ENCODE data around the gene CD28. TPM values are rescaled to one million over a fixed set of nuclear protein-coding genes. Genes with fewer than 3 reads are reported as not detected.
A peak's percentile ranks its signal among the peaks of the same experiment; 100 is the strongest.

CD28 gene
- total RNA-seq, 2 donors from 2014 or later: 2.5 to 2.9 TPM

GRCh38 chr2:203732953-203733510 is 26.6 kb downstream of the CD28 start:
- DNase-seq (no peak), ATAC-seq (no peak)
- intact Hi-C loops (cut with DNase I): no loop called here

- intact Hi-C loops (cut with DNase I): no loop called here
- no peak for DNase-seq
- no peak for ATAC-seq
These were observed 27.2 kb downstream of the CD28 start for GRCh38 chr2:203733684-203734083.

- no peak for DNase-seq
- ATAC-seq: no peak
- intact Hi-C loops (cut with DNase I): no loop called here
These were observed 28.0 kb downstream of the CD28 start for GRCh38 chr2:203734276-203734983.

- ATAC-seq (no peak), DNase-seq (no peak)
- intact Hi-C loops (cut with DNase I): no loop called here
These were observed 30.9 kb downstream of the CD28 start for GRCh38 chr2:203737360-203737759.

DNA sequence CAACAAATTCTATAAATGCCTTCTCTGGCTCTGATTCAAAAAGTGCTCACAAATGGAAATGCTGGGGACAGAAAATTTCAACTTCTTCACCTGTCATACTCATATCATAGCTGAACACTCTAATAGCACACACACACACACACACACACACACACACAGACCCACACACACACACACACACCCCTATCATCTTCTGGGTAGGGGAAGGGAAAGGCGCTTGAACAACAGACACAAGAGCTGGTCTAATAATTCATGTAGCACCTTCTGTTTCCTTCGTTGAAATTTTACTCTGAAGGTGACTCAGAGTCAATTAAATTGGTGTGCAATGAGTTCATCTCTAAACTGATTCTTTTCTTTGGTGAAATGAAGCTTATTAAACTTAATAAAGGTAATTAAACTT is 32.9 kb downstream of the CD28 start:
- intact Hi-C loops (cut with DNase I): no loop called here
- no peak for ATAC-seq
- no peak for DNase-seq

DNA sequence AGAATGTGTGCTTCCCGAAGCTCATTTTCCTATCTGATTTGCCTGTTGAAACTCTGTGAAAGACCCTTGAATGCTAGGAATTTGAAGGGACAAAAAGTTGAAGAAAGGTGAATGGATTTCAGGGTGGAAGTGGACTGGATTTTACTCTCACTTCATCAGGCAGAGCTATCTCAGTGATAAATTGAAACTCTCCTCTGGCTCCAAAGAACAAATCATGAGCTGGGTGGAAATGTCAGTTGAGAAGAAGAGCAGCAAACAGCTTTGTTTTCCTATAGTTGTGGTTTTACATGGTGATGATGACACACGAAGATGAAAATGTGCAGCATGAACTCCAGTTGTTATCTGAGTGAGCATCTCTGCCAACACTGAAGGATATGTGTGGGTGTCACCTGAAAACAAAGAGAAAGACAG is 34.4 kb downstream of the CD28 start:
- DNase-seq (no peak), ATAC-seq (peak in 1 of 2 donors; percentile 23)
- intact Hi-C loops (cut with DNase I): no loop called here

DNA sequence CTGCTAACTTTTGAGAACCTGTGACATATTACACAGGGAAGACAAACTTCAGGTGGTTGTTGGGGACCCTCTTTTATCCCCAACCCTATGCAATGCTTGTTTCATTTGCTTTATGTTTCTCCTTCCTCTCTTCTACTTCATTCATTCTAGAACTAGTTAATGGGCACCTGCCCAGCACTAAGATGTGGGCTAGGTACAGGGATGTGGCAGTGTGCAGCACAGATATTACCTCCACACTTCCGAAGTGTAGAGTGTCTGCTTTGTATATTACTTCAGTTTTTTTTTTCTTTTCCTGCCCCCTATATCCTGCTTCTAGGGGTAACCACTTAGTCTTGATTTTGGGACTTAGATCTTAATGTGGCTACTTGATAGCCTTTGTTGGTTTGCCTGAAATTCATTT is 35.1 kb downstream of the CD28 start:
- ATAC-seq (no peak), DNase-seq (no peak)
- intact Hi-C loops (cut with DNase I): no loop called here

DNA sequence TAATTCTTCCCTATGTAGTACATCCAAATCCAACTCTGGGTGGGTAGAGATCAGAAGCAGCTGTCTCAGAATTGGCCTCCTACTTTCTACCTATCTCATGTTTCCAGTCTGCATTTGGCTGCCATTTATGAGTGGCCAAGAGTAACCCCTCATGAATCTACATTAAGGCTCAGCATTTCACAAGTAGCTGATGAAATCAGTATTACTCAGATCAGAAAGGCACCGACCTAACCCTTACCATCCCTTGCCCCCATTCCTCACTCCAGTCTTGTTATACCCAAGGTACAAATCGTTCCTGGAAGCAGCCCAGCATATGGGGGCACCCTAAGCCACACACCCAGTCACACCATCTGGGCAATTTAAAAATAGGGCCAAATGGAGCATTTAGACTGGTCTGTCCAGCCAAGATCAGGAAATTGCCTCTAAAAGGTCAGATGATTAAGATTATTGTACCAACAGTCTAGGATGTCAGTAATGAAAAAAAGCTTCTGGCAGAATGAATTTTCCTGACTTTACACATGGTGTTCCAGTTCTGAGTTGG is 37.1 kb downstream of the CD28 start:
- intact Hi-C loops (cut with DNase I): no loop called here
- peak in 1 of 2 donors; percentile 40 for ATAC-seq
- no peak for DNase-seq

DNA sequence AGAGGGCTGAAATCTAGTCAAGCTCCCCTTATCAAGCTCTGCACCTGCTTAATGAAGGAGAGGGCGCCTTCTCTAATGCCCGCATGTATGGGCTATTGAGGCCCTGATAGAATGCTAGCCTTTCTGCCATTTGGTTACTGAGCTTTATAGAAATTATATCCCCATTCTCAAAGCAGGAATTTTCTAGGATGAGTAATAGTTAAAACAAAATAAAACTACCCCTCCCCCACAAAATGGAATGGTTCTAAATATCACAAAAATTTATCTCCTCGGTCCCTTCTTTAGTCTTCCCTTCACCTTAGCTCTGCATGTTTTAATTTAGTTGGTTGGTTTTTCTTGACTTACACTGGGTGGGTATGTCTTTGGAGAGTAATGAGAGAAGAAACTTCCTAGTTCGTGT is 37.7 kb downstream of the CD28 start:
- DNase-seq: no peak
- ATAC-seq: no peak
- intact Hi-C loops (cut with DNase I): no loop called here

DNA sequence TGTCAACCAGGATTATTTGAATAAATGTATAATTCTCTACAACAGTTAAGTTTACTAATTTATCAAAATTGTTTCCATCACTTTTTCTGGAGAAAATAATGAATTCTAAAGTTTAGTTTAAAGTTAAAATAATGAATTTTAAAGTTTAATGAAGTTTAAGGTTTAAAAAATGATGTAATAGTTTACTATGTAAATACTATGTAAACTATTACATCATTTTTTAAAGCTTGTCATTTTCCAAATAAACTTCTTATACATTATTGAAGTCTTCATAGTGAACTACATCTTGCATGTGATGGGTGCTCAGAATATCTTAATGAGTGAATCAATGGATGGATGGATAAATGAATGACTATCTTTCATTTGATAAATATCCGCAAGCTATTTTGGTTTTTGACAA is 38.8 kb downstream of the CD28 start:
- intact Hi-C loops (cut with DNase I): no loop called here
- ATAC-seq (no peak), DNase-seq (no peak)

DNA sequence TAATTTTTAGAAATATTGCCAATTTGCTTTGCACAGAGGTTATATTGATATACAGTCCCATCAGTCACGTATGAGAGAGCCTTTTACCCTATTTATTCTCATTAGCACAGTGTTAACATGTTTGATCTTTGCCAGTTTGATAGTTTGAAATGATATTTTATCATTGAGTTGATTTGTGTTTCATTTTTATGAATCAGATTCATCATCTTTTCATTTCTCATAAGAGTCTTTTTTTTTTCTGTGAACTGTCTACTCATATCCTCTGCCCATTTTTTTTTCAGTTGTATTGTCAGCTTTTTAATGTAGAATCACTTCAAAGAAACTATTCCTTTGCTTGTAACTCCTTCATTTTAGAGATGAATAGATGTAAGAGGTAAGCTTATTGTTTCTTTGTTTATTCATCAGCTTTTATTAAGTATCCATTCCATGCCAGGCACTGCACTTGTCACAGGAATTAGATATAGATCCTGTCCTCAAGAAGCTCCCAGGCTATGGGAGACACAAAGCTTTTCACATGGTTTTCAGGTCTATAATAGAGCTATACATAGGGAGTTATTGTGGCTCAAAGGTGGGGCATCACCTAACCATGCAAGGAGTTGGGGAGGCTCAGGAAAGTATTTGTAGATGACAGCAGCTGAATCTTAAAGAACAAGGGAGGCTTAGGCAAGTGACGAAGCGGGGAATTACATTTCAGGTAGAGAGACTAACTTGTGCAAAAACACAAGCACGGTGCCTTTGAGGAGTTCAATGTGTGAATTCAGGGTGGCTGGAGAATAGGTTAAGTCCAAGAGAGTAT is 42.1 kb downstream of the CD28 start:
- ATAC-seq (no peak), DNase-seq (no peak)
- intact Hi-C loops (cut with DNase I): no loop called here

- no peak for DNase-seq
- no peak for ATAC-seq
- intact Hi-C loops (cut with DNase I): no loop called here
These were observed 44.1 kb downstream of the CD28 start for GRCh38 chr2:203750346-203751068.

GRCh38 chr2:203751685-203752271 is 45.3 kb downstream of the CD28 start:
- intact Hi-C loops (cut with DNase I): no loop called here
- DNase-seq: no peak
- ATAC-seq: no peak

GRCh38 chr2:203756161-203756560 is 49.7 kb downstream of the CD28 start:
- ATAC-seq (no peak), DNase-seq (no peak)
- intact Hi-C loops (cut with DNase I): no loop called here

- ATAC-seq (peak in 1 of 2 donors; percentile 14), DNase-seq (no peak)
These were observed 52.6 kb downstream of the CD28 start for GRCh38 chr2:203758841-203759689.

DNA sequence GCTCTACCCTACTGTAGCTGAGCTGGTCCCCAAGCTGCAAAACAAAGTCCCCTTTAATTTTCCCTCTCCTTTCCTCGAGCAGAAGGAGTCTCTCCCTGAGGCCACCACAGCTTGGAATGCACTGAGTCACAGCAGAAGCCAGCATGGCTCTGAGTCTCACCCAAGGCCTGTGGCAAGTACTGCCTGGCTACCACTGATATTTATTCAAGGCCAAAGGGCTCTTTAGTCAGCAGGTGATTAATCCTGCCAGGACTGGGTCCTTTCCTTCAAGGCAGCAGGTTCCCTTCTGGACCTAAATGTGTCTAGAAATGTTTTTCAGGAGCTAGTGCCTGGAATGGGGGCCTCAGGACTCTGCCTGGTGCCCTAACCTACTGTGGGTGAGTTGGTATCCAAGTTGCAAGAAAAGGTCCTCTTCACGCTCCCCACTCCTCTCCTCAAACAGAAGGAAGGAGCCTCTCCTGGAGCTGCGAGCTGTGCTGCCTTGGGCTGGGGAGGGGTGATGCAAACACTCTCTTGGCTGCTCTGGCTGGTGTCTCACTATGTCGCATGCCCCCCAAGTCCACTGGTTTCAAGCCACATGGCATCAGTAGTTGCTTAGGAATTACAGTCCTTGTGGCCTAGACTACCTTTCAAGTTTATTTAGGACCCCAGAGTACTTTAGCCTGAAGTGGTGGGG is 53.4 kb downstream of the CD28 start:
- intact Hi-C loops (cut with DNase I): no loop called here
- ATAC-seq: no peak
- no peak for DNase-seq

More at GRCh38 chr2:203758841-203759689, 52.6 kb downstream of the CD28 start:
- intact Hi-C loops (cut with DNase I): no loop called here

DNA sequence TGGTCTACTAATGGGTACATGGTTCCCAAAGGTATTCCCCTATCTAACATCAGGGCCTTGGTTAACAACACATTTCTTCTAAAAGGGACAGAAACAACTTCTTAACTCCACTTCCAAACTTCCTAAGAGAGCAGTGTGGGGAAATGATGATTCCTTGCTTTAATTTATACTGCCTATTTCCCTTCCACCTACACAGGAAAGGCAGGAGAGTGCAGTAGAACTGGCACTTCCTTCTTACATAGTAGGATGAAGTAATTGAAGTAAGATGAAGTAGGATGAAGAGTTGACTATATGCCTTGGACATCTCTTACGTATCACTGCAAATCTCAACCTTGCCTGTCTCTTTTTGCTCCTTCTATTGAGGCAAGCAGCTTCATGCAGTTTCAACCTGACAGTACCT is 54.7 kb downstream of the CD28 start:
- intact Hi-C loops (cut with DNase I): no loop called here
- no peak for ATAC-seq
- no peak for DNase-seq

Data from left cardiac atrium (tissue), 4 donors.